HG03097 (cell line): ENCODE data around the gene ORM2.
A peak's percentile ranks its signal among the peaks of the same experiment; 100 is the strongest.

Experiments used
- ATAC-seq: cut with Tn5 transposase; IDR thresholded peaks from one replicate; pipeline ENCODE4 v1.9.1; 2021; ENCODE audit not compliant: unreplicated experiment, low FRiP score

Gene ORM2

DNA sequence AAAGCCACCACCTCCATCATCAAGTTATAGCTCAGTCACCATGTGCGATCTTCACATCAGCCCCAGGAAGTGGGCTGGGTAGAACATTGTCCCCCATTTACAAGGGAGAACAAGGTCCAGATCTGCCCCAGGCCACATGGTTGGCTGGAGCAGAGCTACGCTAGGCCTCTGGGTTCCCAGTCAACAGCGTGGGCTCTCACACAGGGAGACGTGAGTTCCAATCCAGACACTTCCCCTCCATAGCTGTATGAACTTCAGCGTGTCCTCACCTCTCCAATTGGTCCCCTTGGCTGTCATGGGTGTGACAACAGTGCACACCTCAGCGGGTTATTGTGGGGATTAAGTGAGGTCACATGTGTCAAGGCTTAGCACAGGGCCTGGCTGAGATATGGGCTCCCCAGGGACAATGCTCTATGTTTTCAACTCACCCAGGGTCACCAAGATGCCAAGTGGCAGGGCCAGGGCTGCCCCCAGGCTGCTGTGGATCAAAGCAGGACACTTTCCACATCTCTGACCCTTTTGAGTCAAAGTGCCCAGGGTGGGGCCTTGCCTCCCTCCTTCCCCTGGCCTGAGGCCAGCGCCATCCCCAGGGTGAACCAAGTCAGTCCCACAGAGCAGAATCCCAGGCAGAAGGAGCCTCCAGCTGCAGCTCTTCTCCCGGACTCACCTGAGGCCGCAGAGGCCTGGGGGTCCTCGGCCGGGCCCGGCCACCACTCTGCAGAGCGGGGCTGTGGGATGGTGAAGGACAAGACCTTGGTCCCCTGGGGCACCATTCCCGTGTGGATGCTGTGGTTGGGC lies 38.3 kb downstream of the ORM2 start:
- no peak for ATAC-seq

DNA sequence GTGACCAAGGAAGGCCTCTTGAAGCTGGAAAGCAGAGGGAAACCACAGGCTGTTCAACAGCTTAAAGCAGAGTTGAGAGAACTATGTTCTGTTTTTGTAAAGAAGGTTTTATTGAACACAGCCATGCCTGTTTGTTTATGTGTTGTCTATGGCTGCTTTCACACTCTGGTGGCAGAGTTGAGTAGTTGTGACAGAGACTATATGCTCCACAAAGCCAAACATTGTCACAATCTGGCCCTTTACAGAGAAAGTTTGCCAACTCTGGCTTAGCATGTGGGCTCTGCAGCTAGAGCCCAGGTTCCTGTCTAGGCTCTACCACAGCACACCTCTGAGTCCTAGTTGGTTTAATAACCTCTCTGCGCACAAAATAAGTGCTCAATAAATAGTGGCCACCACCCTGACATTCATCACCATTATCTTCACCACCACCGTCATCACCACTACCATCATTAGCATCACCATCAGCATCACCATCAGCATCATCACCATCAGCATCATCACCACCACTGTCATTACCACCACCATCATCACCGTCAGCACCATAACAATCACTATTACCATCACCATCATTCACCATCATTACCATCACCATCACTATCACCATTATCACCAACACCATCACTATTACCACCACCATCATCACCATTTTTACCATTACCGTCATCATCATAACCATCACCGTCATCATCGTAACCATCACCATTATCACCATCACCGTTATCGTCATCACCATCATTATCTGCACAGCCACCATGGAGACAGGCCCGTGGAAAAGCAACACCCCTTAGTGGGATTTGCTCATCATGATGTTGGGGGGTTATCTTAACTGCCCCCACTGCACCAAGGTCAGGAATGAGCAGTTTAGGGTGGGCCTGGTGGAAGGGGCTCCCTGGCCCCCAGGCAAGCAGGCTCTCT lies 39.8 kb downstream of the ORM2 start:
- no peak for ATAC-seq

DNA sequence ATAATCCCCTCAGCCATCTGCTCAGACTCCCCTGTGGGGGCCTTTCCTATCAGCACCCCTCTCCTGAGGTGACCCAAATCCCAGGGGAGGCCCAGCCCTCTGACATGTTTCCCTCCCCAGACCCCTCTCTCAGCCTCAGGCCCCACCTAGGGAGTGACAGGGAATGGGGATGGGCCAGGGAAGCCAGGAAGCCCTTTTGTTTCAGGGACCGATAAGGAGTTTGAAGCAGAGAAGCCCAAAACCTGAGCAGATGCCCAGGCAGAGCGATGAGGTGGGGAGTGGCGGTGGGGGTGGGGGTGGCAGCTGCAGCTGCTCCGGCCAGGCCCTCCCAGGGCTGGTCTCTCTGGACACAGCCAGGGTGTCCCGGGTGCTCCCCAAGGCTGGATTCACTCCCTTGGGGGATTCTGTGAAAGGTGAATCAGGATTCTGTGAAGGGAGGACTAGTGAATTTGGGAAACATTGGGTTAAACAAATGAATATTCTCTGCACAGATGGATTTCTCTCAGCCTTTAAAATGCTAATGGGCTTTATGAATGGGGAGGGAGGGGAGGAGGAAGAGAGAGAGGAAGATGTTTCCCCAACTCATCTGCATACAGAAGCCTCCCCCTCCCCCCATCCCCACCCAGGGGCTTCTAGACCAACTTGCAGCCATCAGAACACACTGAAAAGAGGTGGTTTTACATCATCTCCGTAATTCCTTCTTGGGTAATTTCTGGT lies 40.7 kb downstream of the ORM2 start:
- no peak for ATAC-seq

DNA sequence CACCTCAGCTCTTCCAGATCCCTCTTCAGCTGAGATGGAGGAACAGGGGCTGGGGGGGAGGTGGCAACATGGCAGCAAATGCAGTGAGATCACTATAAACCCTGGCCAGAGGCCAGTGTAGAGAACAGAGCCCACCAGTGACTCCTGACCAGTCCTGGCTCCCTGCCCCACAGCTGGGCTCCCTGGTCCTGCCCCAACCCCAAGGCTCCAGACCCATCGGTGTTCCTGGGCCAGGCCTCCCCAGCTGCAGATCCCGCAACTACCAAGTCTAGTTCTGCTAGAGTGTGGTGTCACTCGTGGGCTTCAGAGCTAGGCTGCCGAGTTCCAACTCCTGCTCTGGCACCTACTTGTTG lies 41.3 kb downstream of the ORM2 start:
- no peak for ATAC-seq

DNA sequence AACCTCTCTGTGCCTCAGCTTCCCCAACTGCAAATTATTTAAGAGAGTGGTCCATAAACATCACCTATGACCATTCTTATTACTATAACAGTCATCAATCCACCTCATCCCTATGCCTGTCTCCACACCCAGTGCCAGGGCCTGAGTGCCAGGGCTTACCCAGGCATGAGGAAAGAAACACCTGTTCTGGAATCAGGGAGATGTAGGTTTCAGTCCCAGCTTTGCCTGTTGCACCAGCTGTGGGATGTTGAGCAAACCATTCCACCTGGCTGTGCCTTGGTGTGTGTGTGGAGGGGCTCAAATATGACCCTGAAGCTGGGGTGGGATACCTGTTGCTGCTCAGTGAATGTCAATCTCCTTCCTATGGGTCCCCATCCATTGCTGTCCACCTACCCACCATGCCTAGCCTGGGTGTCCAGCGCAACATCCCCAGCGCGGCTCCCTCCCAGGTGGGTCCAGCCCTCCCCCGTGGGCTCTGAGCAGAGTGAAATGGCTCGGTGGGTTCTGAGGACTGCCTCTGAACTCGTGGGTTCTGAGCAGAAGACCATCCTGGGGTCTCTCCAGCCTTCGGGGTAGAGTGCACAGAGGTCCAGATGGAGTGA lies 41.8 kb downstream of the ORM2 start:
- no peak for ATAC-seq

DNA sequence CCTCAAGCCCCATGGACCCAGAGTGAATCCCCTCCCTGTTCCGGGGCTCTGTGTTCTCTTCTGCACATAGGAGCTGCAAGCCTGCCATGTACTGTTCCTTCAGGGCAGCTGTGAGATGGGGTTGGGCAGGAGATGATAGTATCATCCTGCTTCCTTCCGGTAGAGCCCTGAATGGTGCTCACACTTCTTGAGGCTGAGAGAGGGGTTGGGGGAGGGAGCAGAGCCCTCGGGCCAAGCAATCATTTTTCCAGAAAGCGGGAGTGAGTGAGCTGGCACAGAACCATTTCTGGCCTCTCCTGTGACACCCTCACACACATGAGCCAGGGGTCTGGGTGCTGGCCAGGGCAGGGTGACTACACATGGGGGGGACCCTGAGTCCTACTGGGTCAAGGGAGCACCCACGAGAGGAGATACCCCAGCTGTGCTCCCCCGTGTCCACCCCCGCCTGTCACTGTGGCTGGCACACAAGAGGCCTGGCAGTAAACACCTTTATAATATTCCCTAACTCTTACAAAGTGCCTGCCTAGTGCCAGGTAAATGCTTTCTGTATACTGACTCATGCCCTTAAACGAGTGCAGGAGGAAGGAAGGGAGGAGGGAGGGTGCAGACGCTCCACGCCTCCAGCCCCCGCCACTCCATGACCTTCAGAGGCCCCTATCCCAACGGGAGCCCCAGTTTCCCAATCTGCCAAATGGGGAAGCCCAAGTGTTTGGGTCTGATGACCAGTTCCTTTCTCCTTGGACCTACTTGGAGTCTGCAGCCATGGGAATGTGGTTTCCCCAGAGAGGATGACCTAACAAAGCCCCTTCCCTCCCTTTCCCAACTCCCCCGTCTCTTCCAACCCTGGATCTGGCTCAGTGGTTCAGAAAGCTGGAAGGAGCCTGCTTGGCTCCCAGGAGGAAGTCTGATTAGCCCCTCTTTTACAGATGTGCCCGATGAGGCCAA lies 42.6 kb downstream of the ORM2 start:
- ATAC-seq = no peak

DNA sequence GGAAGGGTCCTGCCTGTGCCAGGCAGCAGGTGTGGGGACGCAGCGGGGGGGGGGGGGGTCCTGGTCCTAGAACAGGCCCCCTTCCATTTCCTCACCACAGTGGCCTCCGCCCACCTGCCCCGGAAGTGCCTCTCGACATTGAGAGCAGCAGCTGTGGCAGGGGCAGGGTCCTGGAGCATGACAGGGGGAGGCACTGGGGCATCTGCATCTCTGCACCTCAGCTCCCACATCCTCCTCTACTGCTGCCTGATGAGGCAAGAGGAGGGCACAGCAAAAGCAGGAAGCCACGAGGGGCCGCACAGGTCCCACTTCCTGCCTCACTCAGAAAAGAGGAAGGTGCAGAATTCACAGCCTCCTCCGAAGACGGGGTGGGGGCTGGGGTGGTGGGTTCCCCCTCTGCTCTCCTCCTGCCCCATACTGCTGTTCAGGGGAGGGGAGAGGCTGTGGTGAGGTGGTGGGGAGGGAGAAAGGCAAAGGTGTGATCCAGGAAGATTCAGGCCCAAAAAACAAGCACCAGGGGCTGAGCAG lies 43.3 kb downstream of the ORM2 start:
- ATAC-seq = peak; percentile 92

DNA sequence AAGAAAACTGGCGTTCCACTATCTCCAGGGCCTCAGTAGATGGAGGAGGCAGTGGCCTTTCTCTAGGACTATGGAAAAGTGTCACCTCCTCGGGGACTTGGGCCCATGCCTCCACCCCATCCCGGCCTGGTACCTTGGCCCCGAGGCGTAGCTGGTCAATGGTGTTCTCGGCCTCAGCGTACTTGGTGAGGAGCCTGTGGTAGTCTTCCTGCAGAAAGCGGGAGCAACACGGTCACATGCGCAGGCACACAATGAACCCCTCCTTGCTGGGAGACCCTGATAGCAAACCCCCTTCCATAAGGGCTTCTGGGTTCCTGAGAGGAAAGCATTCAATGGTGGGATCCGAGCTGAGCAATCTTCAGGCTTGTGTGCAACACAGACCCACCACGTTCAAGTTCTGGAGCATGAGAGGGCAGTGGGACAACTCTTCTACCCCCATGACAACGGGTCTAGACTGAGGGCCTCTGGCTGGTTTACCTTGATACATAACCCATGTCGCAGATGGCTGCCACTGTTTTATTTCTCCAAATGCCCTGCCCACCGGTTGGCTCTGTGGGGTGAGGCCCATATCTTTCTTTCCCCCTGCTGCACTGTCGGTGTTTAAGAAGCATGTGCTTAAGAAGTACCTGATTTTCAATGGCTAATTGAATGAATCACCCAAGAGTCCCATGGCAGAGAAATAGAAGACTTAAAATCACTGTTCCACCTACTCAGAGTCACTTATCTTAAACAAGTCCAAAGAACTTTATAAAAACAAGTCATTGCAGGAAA lies 44.5 kb downstream of the ORM2 start:
- ATAC-seq = no peak

DNA sequence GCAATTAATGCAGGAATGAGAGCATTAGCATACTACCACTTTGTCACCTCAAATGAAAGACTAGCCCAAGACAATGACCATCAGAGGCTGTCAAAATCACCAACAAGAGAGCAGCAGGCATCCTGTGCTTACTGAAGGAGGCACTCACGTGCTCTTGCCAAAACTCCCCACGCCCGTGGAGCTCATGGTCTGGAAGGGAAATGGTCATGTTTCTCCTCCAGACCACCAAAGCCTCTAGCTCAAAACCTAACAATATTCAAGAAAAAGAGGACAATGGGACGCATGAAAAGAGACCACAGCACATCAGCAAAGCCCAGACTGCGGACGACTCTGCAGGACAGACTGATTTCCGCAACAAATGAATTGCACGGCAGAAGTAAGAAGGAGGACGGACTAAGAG lies 45.3 kb downstream of the ORM2 start:
- ATAC-seq = no peak

DNA sequence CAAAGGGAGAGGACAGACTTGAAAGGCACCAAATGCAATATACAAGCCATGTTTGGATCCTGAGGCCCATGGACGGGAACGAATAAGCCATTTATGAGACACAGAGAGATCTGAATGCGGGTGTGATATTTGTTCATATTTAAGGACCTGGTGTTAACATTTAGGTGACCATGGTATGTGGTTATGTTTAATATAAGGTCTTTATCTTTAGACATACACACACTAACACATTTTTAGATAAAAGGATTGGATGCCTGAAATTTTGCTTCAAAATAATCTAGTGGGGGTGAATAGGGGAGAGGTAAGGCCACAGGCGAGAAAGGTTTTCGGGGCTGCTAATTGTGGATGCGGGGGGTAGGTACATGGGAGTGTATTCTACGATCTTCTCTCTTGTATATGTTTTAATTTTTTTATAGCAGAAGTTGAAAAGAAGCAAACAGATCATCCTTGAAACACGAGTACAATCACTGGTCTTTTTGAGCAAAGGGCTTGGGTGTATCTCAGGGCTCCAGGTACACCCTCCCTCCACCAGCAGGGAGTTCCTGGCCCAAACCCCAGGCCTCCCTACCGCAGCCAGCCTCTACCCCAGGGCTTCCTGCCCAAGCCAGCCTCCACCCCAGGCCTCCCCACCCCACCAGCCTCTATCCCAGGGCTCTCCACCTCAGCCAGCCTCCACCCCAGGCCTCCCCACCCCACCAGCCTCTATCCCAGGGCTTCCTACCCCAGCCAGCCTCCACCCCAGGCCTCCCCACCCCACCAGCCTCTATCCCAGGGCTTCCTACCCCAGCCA lies 45.9 kb downstream of the ORM2 start:
- ATAC-seq = no peak

DNA sequence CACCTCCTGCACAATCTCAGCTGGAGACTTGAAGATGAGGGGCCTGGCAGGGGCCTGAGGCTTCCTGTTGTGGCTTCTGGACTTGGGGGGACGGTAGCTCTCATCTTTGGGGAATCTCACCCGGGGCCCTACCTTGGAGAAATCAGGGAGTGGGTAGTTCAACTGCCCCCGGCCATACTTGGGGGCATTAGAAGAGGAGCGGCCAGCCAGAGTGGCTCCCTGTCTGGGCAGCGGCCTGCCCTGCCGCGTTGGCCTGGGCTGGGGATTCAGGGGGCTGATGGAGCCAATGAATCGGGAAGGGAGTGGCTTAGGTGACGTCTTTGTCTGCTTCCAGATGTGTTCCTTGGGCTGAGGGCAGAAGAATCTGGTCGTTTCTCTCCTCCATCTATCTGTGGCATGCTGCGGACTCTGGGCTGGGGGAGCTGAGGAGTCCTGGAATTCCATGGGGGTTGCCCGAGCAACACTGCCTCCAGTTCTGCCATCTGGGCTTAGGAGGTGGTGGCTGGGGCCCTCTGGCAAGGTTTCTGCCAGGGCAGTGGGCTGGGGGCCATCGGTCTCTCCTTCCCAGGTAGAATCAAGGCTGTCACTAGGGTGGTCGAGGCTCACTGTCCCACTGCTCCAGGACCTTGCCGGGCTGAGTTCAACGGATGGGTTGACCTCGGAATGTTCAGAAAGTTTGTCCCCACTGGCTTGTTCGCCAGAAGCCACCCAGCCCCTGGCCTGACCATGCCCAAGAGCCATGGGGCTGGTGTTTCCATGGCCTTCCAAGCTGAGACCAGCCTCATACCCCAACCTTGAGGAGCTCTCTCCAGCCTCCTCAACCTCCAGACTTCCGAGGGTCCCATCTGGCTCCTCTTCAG lies 47.1 kb downstream of the ORM2 start:
- no peak for ATAC-seq

DNA sequence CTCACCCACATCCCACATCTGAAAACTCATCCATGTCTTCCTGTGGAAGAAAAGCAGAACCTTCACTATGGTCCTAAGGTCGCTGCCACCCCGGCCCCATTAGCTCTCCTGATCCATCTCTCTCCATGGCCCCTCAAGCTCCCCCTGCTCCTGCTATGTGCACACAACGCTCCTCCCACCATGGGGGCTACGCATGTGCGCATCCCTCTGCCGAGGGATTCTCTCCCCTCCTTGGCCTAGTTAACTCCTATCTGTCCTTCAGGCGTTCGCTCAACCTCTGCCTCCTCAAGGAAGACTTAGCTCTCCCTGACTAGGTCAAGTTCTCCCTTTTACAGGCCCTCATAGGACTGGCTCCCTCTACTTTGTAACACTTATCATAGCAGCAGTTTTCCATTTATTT lies 48.3 kb downstream of the ORM2 start:
- no peak for ATAC-seq

DNA sequence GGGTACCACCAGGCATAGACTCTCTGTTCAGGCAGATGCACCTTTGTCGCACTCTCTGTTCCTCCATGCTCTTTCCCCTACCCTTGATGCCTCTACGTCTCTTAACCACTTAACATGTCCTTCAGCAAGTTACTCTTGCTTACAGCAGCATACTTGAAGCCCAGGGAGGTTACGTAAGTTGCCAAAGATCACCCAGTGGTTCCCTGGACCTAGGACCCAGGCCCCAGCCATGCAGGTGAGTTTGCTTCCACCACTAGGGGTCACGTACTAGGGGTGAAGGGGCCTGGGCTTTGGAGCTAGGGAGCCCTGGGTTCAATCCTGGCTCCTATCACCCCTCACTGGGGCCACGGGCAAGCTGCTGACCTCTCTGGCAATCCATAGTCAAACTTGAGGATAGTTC lies 49.2 kb downstream of the ORM2 start:
- no peak for ATAC-seq
